SK-N-SH treated with all-trans-retinoic acid at 6 μM for 48 hours (cell line): Measurements from ENCODE around the gene CELSR2.

Source experiments
- ATAC-seq: fragments of 200-7000 bp; cut with Tn5 transposase; 3 replicates; pipeline ENCODE4 v1.9.1; 2020; ENCODE audit warnings: mild to moderate bottlenecking, moderate library complexity
- ARNTL ChIP-seq: fragments of 450-650 bp; formaldehyde crosslinking; IDR thresholded peaks from 2 replicates; pipeline ENCODE4 v1.5.0; 2020; ENCODE audit warnings: low read depth, mild to moderate bottlenecking, moderate library complexity, borderline replicate concordance
- BACH2 ChIP-seq: fragments of 250-450 bp; sonication (Bioruptor Pico); IDR thresholded peaks from 2 replicates; pipeline ENCODE4 v1.9.0; 2021; ENCODE audit warnings: mild to moderate bottlenecking, borderline replicate concordance
- CSDC2 ChIP-seq: fragments of 250-450 bp; sonication (Bioruptor Pico); IDR thresholded peaks from 2 replicates; pipeline ENCODE4 v1.5.0; 2020; ENCODE audit warnings: mild to moderate bottlenecking, moderate library complexity
- ESRRG ChIP-seq: fragments of 250-450 bp; sonication (Bioruptor Pico); IDR thresholded peaks from 2 replicates; pipeline ENCODE4 v1.6.1; 2021; ENCODE audit warnings: mild to moderate bottlenecking
- GLIS3 ChIP-seq: fragments of 250-450 bp; sonication (Bioruptor Pico); IDR thresholded peaks from 2 replicates; pipeline ENCODE4 v1.5.0; 2020; ENCODE audit warnings: mild to moderate bottlenecking, moderate library complexity
- ISL1 ChIP-seq: fragments of 250-450 bp; sonication (Bioruptor Pico); IDR thresholded peaks from 2 replicates; pipeline ENCODE4 v2.1.2; 2022; ENCODE audit warnings: mild to moderate bottlenecking, moderate library complexity
- OSR1 ChIP-seq: fragments of 250-450 bp; sonication (Bioruptor Pico); IDR thresholded peaks from 2 replicates; pipeline ENCODE4 v1.8.0; 2022; ENCODE audit warnings: moderate library complexity, mild to moderate bottlenecking, inconsistent platforms
- PPARA ChIP-seq: fragments of 250-450 bp; sonication (Bioruptor Pico); IDR thresholded peaks from 2 replicates; pipeline ENCODE4 v1.5.0; 2020; ENCODE audit warnings: mild to moderate bottlenecking, borderline replicate concordance
- RARB ChIP-seq: fragments of 250-450 bp; sonication (Bioruptor Pico); IDR thresholded peaks from 2 replicates; pipeline ENCODE4 v1.8.0; 2021; ENCODE audit warnings: mild to moderate bottlenecking, moderate library complexity
- SNAI2 ChIP-seq: fragments of 250-450 bp; sonication (Bioruptor Pico); IDR thresholded peaks from 2 replicates; pipeline ENCODE4 v1.5.0; 2020; ENCODE audit warnings: mild to moderate bottlenecking, moderate library complexity
- TOX ChIP-seq: fragments of 250-450 bp; sonication (Bioruptor Pico); IDR thresholded peaks from 2 replicates; pipeline ENCODE4 v1.8.0; 2021; ENCODE audit warnings: mild to moderate bottlenecking, moderate library complexity, borderline replicate concordance
- ZFP3 ChIP-seq: fragments of 250-450 bp; sonication (Bioruptor Pico); IDR thresholded peaks from 2 replicates; pipeline ENCODE4 v1.5.0; 2020; ENCODE audit warnings: mild to moderate bottlenecking, moderate library complexity
- ZFP30 ChIP-seq: fragments of 450-650 bp; formaldehyde crosslinking; IDR thresholded peaks from 2 replicates; pipeline ENCODE4 v1.5.0; 2022; ENCODE audit warnings: mild to moderate bottlenecking, moderate library complexity
- ZNF565 ChIP-seq: fragments of 450-650 bp; formaldehyde crosslinking; conservative IDR thresholded peaks from 2 replicates; pipeline ENCODE4 v1.5.0; 2020; ENCODE audit warnings: low read depth, mild to moderate bottlenecking, moderate library complexity
- ZNF70 ChIP-seq: fragments of 450-650 bp; formaldehyde crosslinking; IDR thresholded peaks from 2 replicates; pipeline ENCODE4 v1.5.0; 2020; ENCODE audit warnings: mild to moderate bottlenecking, moderate library complexity
- ZNF8 ChIP-seq: fragments of 450-650 bp; formaldehyde crosslinking; IDR thresholded peaks from 2 replicates; pipeline ENCODE4 v1.5.0; 2020; ENCODE audit warnings: mild to moderate bottlenecking, moderate library complexity
- TF ChIP-seq, protein P1 (sequence below): fragments of 250-450 bp; sonication (Bioruptor Pico); IDR thresholded peaks from 2 replicates; pipeline ENCODE4 v1.5.0; 2020; ENCODE audit warnings: mild to moderate bottlenecking, moderate library complexity
- TF ChIP-seq, protein P2 (sequence below): fragments of 250-450 bp; sonication (Bioruptor Pico); IDR thresholded peaks from 2 replicates; pipeline ENCODE4 v1.8.0; 2020; ENCODE audit warnings: mild to moderate bottlenecking, moderate library complexity, borderline replicate concordance
- TF ChIP-seq, protein P3 (sequence below): fragments of 250-450 bp; sonication (Bioruptor Pico); IDR thresholded peaks from 2 replicates; pipeline ENCODE4 v1.8.0; 2021; ENCODE audit warnings: low read depth, mild to moderate bottlenecking, moderate library complexity, borderline replicate concordance
- TF ChIP-seq, protein P4 (sequence below): fragments of 250-450 bp; sonication (Bioruptor Pico); IDR thresholded peaks from 2 replicates; pipeline ENCODE4 v1.5.1; 2021; ENCODE audit warnings: mild to moderate bottlenecking, moderate library complexity

The CELSR2 gene

DNA sequence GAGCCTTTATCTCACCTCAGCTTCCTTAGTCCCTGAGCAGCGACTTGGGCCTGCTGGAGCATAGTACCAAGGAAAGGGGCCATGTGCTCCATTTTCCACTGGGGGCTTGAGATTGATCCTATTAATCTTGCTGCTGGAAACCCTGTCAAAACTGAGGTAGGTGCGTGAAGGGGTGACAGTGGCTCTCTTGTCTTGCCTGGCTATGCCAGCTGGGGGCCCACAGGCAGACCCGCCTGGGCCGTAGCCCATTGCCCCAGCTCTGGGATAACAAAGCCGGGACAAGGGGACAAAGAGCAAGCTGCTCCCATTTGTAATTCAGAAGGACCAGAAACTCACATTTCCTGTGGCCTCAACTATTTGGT is 10.3 kb upstream of the CELSR2 start:
- no peak for ATAC-seq
- TF ChIP-seq OSR1 (CRISPR knock-in tag) = no peak
- TF ChIP-seq ZNF8 = no peak
- TF ChIP-seq, protein P1, sequence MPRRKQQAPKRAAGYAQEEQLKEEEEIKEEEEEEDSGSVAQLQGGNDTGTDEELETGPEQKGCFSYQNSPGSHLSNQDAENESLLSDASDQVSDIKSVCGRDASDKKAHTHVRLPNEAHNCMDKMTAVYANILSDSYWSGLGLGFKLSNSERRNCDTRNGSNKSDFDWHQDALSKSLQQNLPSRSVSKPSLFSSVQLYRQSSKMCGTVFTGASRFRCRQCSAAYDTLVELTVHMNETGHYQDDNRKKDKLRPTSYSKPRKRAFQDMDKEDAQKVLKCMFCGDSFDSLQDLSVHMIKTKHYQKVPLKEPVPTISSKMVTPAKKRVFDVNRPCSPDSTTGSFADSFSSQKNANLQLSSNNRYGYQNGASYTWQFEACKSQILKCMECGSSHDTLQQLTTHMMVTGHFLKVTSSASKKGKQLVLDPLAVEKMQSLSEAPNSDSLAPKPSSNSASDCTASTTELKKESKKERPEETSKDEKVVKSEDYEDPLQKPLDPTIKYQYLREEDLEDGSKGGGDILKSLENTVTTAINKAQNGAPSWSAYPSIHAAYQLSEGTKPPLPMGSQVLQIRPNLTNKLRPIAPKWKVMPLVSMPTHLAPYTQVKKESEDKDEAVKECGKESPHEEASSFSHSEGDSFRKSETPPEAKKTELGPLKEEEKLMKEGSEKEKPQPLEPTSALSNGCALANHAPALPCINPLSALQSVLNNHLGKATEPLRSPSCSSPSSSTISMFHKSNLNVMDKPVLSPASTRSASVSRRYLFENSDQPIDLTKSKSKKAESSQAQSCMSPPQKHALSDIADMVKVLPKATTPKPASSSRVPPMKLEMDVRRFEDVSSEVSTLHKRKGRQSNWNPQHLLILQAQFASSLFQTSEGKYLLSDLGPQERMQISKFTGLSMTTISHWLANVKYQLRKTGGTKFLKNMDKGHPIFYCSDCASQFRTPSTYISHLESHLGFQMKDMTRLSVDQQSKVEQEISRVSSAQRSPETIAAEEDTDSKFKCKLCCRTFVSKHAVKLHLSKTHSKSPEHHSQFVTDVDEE (CRISPR knock-in tag) = no peak
- no peak for TF ChIP-seq TOX
- TF ChIP-seq, all 23 proteins: peak for 0

DNA sequence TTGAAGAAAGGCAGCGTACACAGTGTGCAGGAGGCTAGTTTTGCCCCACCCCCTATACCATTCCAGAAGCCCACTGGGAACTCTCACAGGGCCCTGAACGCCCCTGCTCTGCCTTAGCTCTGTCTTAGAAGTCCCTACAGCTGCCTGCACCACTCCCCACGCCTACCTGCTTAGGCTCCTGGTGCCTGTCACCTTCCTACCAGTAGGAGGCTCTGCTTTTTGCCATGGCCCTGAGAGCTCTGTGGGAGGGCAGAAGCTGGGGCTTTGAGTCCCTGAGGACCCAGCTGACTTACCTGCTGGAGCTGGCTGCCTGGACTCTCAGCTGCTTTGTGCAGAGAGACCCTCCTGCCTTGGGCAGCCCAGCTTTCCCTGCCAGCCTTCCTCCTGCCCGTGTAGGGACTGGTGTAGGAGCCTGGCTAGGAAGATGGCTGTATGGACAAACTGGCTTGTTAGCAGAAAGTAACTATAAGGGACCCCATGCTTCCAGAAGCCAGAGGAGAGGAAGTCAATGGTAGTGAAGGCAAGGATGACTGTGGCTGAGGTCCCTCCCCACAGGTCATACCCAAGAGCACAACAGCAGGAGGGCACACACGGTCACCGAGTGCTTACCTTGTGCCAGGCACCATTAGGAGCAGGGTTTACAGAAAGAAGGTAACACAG is 9.8 kb upstream of the CELSR2 start:
- TF ChIP-seq CSDC2 = no peak
- no peak for TF ChIP-seq ARNTL (CRISPR knock-in tag)
- no peak for TF ChIP-seq SNAI2 (CRISPR knock-in tag)
- peak; percentile 78 for ATAC-seq

DNA sequence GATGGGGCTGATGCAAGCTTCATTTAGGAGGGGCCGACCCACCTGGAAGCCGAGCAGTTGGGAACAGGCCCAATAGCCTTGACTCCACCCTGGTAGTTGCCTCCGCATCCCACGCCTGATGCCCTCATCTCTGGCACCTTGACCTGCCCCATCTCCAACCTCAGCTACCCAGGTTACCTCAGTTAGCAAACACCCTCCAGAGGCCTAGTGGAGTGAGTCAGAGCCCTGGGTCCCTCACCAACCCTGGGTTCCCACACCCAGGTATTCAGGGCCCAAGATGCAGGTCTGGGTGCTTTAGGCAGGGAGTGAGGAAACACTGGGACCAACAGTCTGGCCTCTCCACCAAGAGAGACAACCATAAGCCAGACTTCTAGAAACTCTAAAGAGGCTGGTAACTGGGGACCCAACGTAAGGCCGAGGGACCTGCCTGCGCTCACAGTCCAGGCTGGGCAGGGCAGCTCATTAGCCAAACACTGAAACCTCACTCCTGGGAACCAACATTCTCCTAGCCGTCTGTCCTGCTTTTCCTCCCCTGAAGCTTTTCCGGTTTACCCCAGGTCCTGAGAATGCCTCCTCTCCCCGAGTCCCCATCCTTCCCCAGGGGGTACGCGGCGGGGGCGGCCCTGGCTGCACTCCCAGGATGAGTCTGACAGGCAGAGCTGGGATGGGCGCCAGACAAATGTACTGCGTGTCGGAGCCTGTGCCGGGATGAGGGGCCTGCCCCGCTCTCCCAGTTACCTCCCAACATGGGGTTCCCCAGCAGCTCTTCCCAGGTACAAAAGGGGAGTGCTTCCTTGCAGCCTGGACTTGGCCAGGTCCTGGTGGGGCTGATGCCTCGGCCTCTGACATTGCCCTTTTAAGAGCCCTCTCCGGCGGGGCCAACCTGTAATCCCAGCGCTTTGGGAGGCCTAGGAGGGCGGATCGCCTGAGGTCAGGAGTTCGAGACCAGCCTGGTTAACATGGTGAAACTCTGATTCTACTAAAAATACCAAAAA is 8.9 kb upstream of the CELSR2 start:
- TF ChIP-seq ZNF70 (no peak), OSR1 (CRISPR knock-in tag) (no peak), TOX (no peak), ZFP30 (CRISPR knock-in tag) (no peak), GLIS3 (no peak), ZNF565 (CRISPR knock-in tag) (no peak), RARB (CRISPR knock-in tag) (no peak)
- TF ChIP-seq, protein P2, sequence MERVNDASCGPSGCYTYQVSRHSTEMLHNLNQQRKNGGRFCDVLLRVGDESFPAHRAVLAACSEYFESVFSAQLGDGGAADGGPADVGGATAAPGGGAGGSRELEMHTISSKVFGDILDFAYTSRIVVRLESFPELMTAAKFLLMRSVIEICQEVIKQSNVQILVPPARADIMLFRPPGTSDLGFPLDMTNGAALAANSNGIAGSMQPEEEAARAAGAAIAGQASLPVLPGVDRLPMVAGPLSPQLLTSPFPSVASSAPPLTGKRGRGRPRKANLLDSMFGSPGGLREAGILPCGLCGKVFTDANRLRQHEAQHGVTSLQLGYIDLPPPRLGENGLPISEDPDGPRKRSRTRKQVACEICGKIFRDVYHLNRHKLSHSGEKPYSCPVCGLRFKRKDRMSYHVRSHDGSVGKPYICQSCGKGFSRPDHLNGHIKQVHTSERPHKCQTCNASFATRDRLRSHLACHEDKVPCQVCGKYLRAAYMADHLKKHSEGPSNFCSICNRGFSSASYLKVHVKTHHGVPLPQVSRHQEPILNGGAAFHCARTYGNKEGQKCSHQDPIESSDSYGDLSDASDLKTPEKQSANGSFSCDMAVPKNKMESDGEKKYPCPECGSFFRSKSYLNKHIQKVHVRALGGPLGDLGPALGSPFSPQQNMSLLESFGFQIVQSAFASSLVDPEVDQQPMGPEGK (CRISPR knock-in tag) = no peak; the same call in 1 of the 2 replicates
- TF ChIP-seq, protein P3, sequence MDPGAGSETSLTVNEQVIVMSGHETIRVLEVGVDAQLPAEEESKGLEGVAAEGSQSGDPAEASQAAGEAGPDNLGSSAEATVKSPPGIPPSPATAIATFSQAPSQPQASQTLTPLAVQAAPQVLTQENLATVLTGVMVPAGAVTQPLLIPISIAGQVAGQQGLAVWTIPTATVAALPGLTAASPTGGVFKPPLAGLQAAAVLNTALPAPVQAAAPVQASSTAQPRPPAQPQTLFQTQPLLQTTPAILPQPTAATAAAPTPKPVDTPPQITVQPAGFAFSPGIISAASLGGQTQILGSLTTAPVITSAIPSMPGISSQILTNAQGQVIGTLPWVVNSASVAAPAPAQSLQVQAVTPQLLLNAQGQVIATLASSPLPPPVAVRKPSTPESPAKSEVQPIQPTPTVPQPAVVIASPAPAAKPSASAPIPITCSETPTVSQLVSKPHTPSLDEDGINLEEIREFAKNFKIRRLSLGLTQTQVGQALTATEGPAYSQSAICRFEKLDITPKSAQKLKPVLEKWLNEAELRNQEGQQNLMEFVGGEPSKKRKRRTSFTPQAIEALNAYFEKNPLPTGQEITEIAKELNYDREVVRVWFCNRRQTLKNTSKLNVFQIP = no peak
- ATAC-seq = peak; percentile 59

DNA sequence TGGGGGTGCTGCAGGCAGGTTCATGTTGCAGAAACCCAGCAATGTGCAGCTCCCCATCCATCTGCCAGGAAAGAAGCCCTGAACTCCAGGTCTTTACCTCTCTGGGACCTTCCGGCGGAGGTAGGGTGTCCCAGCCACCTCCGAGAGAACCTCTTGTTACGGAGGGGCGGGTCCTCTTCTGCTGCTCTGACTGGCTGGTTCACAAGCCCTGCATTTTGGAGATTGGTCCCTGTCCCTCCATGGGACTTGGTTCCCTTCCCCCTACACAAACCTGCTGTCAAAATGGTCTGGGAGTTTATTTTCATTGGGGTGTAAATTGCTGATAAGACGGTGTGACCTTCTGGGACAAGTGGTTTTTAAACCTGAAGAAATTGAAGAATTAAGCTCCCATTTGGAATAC is 8.0 kb upstream of the CELSR2 start:
- ATAC-seq = no peak

More for the DNA sequence above, 8.0 kb upstream of the CELSR2 start:
- TF ChIP-seq, protein P2 (CRISPR knock-in tag) = no peak
- no peak for TF ChIP-seq ESRRG (CRISPR knock-in tag)
- no peak for TF ChIP-seq PPARA (CRISPR knock-in tag)
- TF ChIP-seq BACH2 (CRISPR knock-in tag) = no peak
- TF ChIP-seq ZFP3 (CRISPR knock-in tag) = no peak
- no peak for TF ChIP-seq ZNF70
- TF ChIP-seq, protein P4, sequence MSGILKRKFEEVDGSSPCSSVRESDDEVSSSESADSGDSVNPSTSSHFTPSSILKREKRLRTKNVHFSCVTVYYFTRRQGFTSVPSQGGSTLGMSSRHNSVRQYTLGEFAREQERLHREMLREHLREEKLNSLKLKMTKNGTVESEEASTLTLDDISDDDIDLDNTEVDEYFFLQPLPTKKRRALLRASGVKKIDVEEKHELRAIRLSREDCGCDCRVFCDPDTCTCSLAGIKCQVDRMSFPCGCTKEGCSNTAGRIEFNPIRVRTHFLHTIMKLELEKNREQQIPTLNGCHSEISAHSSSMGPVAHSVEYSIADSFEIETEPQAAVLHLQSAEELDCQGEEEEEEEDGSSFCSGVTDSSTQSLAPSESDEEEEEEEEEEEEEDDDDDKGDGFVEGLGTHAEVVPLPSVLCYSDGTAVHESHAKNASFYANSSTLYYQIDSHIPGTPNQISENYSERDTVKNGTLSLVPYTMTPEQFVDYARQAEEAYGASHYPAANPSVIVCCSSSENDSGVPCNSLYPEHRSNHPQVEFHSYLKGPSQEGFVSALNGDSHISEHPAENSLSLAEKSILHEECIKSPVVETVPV = no peak
- TF ChIP-seq ARNTL (CRISPR knock-in tag) = no peak
- TF ChIP-seq, protein P3 = no peak
- TF ChIP-seq ISL1 (CRISPR knock-in tag) = no peak
- no peak for TF ChIP-seq TOX
- no peak for TF ChIP-seq ZFP30 (CRISPR knock-in tag)
- no peak for TF ChIP-seq ZNF8
